ENCODE results near the gene HRAS. TPM values are rescaled to one million over a fixed set of nuclear protein-coding genes. Genes with fewer than 3 reads are reported as not detected.

The HRAS gene
- polyA plus RNA-seq, 3 donors, result 10.1 to 32.9 (median 10.3) TPM

DNA sequence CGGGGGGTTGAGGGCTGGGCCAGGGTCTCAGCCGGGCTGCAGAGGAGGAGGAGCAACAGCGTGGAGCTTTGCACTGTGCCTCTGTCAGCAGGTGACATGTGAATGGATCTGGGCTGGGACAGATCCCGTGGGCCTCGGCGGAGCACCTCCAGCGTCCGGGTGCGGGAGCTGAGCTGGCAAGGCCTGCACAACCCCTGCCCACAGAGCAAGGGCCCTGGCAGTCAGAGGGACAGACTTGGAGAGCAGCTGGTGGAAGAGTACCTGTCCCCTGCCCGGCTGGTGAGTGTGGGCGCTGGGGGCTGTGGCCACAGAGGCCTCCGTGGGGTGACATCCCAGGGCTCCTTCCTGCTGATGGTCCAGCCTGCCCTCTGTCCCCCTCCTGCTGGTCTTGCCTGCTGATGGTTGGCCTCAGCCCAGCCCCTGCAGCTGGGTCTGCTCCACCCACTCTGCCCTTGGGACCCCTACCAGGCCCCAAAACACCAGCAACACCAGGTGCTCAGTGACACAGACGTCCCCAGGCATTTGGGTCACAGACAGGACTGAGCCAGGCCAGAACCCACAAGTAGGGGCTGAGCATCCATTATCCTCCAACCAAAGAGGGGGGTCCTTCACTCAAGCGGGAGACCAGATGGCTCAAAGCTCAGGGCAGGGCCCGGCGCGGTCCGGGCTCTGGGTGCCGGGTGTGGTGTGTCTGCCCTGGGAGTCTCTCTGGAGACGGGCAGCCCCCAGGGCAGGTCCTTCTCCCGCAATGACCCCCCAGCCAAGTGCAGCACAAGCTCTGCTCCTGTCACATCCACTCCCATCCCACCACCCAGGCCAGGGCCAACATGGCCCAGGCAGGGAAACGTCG is 5.4 kb upstream of the HRAS start:
- Mint-ChIP-seq H3K9me3 (peaks cover 0 to 4% (median 0%) of the 10 kb centered on the region in 7 donors), H3K27me3 (ENCODE audit: low read depth in 3 of 3) (peaks cover 15 to 40% (median 26%) of the 10 kb centered on the region in 3 donors), H3K27ac (no peak overlapping the region), H3K4me3 (no peak overlapping the region), H3K4me1 (peaks cover 9% of the 10 kb centered on the region), H3K36me3 (no peaks in the 10 kb centered on the region)
- Histone ChIP-seq H3K9me3 (replicated peaks in 1 of 2; ENCODE audit: control insufficient read depth in 1 of 2, insufficient read depth in 1 of 2, low read length in 2 of 2) (no peaks in the 10 kb centered on the region), H3K9ac (ENCODE audit: insufficient read depth, low read length, poor library complexity, severe bottlenecking) (no peak overlapping the region), H3K27ac (ENCODE audit: low read depth in 1 of 2, low read length in 2 of 2) (no peak overlapping the region), H3K79me2 (ENCODE audit: insufficient read depth, low read length) (no peaks in the 10 kb centered on the region), H4K20me1 (ENCODE audit: insufficient read depth, low read length) (no peaks in the 10 kb centered on the region), H2AFZ (ENCODE audit: insufficient read depth, low read depth, low read length, poor library complexity, severe bottlenecking) (no peak overlapping the region), H3K36me3 (replicated peaks in 1 of 2; ENCODE audit: control insufficient read depth in 1 of 2, insufficient read depth in 2 of 2, low read length in 2 of 2) (no peaks in the 10 kb centered on the region), H3K4me3 (replicated peaks in 1 of 3; ENCODE audit: low read depth in 2 of 3, low read length in 3 of 3) (no peak overlapping the region), H3K4me1 (ENCODE audit: control insufficient read depth in 1 of 2, insufficient read depth in 2 of 2, low read length in 2 of 2) (peaks cover 22% of the 10 kb centered on the region in 2 donors), H3K27me3 (ENCODE audit: control insufficient read depth in 2 of 2, insufficient read depth in 2 of 2, low read length in 2 of 2) (peaks cover 0 to 27% of the 10 kb centered on the region in 2 donors), H3K4me2 (replicated peaks; ENCODE audit: extremely low read depth, low read length, poor library complexity, severe bottlenecking) (no peak overlapping the region)
- 95% methylated on average over 18 of the region's 23 CpGs for WGBS (ENCODE audit: insufficient coverage)
- no peak for DNase-seq
- TF ChIP-seq, protein P1, sequence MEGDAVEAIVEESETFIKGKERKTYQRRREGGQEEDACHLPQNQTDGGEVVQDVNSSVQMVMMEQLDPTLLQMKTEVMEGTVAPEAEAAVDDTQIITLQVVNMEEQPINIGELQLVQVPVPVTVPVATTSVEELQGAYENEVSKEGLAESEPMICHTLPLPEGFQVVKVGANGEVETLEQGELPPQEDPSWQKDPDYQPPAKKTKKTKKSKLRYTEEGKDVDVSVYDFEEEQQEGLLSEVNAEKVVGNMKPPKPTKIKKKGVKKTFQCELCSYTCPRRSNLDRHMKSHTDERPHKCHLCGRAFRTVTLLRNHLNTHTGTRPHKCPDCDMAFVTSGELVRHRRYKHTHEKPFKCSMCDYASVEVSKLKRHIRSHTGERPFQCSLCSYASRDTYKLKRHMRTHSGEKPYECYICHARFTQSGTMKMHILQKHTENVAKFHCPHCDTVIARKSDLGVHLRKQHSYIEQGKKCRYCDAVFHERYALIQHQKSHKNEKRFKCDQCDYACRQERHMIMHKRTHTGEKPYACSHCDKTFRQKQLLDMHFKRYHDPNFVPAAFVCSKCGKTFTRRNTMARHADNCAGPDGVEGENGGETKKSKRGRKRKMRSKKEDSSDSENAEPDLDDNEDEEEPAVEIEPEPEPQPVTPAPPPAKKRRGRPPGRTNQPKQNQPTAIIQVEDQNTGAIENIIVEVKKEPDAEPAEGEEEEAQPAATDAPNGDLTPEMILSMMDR (IDR thresholded peaks at IDR 0.05), result no peak
- intact Hi-C loops (cut with micrococcal nuclease), result no loop called here

GRCh38 chr11:539971-540481 is 4.7 kb upstream of the HRAS start:
- H2AFZ ChIP-seq (ENCODE audit: insufficient read depth, low read depth, low read length, poor library complexity, severe bottlenecking), result no peak overlapping the region
- 94% methylated on average over 6 of the region's 8 CpGs for WGBS (ENCODE audit: insufficient coverage)
- H4K20me1 ChIP-seq (ENCODE audit: insufficient read depth, low read length), result no peaks in the 10 kb centered on the region
- intact Hi-C loops (cut with micrococcal nuclease), result no loop called here
- H3K27me3 ChIP-seq (ENCODE audit: control insufficient read depth in 2 of 2, insufficient read depth in 2 of 2, low read length in 2 of 2), result peaks cover 0 to 27% of the 10 kb centered on the region in 2 donors
- Mint-ChIP-seq H3K9me3 (peaks cover 0 to 4% (median 0%) of the 10 kb centered on the region in 7 donors), H3K4me3 (no peak overlapping the region), H3K27me3 (ENCODE audit: low read depth in 3 of 3) (peaks cover 15 to 40% (median 26%) of the 10 kb centered on the region in 3 donors), H3K4me1 (peaks cover 9% of the 10 kb centered on the region), H3K36me3 (no peaks in the 10 kb centered on the region), H3K27ac (no peak overlapping the region)
- H3K4me2 ChIP-seq (replicated peaks; ENCODE audit: extremely low read depth, low read length, poor library complexity, severe bottlenecking), result no peak overlapping the region
- TF ChIP-seq, protein P1 (IDR thresholded peaks at IDR 0.05), result no peak
- peaks cover 22 to 25% of the 10 kb centered on the region in 2 donors for H3K4me1 ChIP-seq (ENCODE audit: control insufficient read depth in 1 of 2, insufficient read depth in 2 of 2, low read length in 2 of 2)
- no peaks in the 10 kb centered on the region for H3K36me3 ChIP-seq (replicated peaks in 1 of 2; ENCODE audit: control insufficient read depth in 1 of 2, insufficient read depth in 2 of 2, low read length in 2 of 2)
- H3K9ac ChIP-seq (ENCODE audit: insufficient read depth, low read length, poor library complexity, severe bottlenecking), result no peak overlapping the region
- H3K9me3 ChIP-seq (replicated peaks in 1 of 2; ENCODE audit: control insufficient read depth in 1 of 2, insufficient read depth in 1 of 2, low read length in 2 of 2), result no peaks in the 10 kb centered on the region
- no peak overlapping the region for H3K27ac ChIP-seq (ENCODE audit: low read depth in 1 of 2, low read length in 2 of 2)
- H3K4me3 ChIP-seq (replicated peaks in 1 of 3; ENCODE audit: low read depth in 2 of 3, low read length in 3 of 3), result no peak overlapping the region
- DNase-seq, result no peak
- no peaks in the 10 kb centered on the region for H3K79me2 ChIP-seq (ENCODE audit: insufficient read depth, low read length)

All from CD14-positive monocyte (primary cell).